Fibroblast of peridontal ligament (primary cell): ENCODE data around the gene CDC42EP5.

Experiments
- DNase-seq: peaks from one replicate; pipeline ENCODE4 v3.0.0-alpha.2; 2010; ENCODE audit errors: extremely low read depth

Gene CDC42EP5

DNA sequence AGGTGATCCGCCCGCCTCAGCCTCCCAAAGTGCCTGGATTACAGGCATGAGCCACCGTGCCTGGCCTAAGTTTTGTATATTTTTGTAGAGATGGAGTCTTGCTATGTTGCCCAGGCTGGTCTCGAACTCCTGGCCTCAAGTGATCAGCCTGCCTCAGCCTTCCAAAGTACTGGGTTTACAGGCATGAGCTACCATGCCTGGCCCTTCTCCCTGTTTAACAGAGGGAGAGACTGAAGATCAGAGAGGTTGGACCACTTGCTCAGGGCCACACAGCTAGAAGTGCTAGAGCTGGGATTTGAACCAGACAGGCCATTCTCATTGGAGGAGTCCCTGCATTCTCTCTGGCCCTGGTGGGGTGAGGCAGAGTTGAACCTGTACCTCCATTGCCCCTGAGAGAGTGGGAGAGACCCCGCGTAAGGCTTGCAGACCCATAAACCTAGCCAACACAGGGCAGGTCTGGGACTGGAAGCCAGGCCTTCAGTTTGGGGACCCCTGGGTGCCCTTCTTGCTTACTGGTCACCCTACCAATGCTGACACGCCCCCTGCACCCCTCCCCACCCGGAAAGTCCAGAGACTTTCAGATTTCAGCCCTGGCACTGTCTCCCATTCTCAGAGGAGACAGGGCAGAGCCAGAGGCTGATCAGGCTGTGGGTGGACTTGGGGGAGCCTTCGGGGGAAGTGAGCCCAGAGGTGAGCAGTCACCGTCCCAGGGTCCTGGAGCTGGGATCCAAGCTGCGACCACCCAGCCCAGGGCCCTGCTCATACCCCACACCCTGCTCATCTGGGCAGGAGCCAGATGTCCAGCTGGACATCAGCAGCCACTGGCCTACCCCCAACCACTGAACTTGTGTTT lies 44.5 kb downstream of the CDC42EP5 start:
- no peak for DNase-seq

GRCh38 chr19:54427586-54427985 lies 45.5 kb downstream of the CDC42EP5 start:
- no peak for DNase-seq

- no peak for DNase-seq
Measured at GRCh38 chr19:54426291-54426931, 46.7 kb downstream of the CDC42EP5 start.

- DNase-seq = no peak
Measured at GRCh38 chr19:54425382-54425723, 47.7 kb downstream of the CDC42EP5 start.

DNA sequence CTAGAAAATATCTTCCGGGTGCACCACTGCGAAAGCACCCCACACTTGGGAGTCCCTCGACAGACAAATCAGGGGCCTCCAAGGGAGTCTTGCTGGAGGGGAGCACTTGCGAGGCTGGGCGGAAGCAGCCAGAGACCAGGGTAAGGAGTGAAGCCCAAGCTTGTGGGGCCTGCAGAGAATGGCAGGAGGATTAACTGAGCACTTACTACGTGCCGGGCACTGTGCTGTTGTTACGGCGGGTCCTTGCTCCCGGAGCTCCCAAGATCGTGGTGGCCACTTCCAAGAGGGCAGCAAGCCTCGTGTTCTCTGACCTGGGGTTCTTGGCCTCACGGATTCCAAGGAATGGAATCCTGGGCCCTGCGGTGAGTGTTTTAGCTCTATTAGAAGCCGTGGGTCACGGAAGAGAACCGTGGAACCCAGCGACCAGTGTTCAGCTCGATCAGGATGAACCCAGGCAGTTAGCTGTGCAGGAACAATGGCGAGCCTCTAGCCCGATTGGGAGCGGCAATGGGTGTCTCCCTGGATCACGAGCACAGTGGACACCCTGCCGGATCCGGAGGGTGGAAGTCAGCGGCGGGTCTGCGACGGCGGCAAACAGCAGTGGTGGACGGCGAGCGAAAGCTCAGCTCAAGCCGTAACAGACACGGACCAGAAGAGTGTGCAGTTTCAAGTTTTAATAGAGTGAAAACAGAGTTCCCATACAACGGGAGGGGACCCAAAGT lies 48.3 kb downstream of the CDC42EP5 start:
- no peak for DNase-seq

DNA sequence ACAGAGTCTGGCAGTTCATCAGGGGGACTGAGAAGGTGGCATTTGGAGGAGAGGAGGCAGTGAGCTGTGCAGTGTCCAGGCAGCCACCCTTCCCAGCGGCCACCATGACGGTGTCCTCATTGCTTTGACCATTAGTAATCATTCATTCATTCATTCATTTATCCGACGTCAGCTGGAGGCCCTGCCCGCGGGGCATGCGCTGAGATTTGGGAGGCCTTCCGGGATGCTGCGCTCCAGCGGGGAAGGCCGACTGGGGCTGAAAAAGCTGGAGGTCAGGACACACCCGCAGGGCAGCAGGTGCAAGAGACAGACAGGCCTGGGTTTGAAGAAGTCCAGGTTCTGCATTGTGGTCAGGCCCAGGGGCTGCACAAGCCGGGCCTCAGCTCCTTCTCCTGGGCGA lies 48.9 kb downstream of the CDC42EP5 start:
- no peak for DNase-seq

GRCh38 chr19:54422136-54422535 lies 51.0 kb downstream of the CDC42EP5 start:
- DNase-seq = no peak

DNA sequence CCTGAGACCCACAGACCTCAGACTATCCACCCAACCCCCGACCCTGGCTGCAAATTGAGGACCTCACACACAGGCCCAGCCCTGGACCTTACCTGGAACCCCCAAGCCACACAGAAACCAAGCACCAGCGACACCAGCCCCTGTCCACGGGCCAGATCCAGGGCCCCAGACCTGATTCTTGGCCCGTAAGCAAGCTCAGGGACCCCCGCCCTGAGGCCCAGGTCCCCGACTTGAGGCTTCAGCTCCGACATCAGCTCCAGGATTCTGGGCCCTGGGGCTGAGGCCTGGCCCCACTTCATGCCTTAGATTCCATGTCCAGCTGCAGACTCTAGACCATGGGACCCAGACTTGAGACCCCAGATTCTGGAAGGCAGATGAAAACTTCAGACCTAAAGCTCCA lies 51.6 kb downstream of the CDC42EP5 start:
- no peak for DNase-seq

GRCh38 chr19:54421169-54421516 lies 52.0 kb downstream of the CDC42EP5 start:
- DNase-seq = no peak

DNA sequence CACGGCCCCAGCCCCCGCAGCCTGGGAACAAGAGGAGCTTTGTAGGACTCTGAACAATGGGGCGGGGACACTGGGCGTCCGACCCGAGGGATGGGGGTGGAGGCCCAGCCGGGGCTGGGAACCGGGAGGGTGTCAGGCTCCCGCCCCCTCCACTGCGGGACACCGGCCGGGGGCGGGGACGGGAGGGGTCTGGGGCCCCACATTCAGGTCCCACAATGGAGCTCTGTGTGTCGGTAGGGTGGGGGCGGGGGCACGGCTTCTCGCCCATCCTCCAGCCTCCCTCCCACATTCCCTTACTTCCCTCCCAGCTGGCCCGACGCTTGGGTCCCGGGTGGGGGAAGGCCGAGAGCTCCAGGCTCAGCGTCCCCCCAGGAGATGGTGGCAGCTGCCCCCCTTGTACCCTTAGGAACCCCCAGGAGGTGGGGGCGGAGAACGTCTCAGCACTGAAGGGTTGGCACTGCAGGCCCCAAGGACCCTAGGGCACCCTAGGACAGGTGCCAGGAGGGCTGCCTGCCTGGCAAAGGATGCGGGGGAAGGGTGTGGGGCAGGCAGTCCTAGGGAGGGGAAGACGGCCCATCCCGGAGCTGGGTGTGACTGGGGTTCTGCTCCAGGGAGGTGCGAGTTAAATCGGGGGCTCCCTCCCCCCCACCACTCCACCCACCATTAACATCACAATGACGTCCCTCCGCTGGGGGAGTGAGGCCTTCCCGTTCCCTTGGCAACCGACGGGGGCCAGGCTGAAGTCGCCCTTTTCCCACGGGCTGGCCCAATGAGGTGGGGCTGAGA lies 52.5 kb downstream of the CDC42EP5 start:
- DNase-seq = no peak

DNA sequence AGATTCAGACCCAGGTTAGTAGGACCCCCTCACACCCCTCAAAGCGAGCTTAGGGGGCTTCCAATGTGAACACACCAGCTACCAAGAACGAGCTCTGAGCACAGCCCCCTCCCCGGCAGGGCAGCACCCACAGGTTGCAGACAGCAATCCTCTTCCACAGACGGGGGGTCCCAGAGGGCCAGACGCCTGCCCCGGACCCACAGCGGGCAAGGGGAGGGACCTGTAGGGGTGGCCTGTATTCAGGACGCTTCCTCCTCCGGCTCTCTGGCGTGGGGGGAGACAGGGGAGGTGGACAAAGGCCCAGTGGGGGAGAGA lies 53.1 kb downstream of the CDC42EP5 start:
- DNase-seq = no peak

GRCh38 chr19:54418930-54419800 lies 53.9 kb downstream of the CDC42EP5 start:
- DNase-seq = no peak

GRCh38 chr19:54418030-54418929 lies 54.8 kb downstream of the CDC42EP5 start:
- peak; percentile 23 for DNase-seq

- no peak for DNase-seq
Measured at GRCh38 chr19:54416695-54417491, 56.2 kb downstream of the CDC42EP5 start.

DNA sequence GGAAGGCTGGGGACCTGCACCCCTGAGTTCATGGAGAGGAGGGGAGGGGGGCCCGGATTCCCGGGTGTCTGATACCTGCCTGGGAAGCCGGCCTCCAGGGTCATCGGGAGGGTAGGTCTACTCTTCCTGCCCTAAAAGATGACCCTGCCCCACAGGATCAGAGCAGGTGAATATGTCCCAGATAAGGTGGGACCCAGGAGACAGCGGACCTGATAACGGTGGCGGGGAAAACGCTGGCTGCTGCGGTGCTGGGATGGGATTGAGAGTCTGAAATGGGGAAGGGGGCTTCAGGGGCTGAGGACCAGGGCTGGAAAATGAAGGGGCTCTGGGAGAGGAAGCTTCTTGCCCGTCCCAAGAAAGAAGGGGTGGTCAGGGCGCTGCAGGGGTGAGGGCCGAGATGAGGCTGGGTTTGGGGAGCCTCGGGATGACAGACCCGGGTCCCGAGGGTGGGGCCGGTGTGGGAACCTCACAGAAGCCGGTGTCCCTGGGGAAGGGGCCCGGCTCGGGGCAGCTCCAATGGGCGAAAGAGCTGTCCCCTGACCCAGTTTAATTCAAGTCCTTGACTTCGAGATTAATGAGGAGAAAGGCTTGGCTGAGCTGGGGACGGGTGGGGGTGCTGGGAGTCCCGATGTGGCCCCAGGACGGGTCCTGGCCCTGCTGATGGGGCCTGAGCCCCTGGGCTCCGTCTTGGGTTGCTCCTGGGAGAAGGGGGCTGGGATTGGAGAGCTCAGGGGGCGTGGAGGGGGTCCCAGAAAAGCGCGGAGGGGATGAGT lies 57.0 kb downstream of the CDC42EP5 start:
- no peak for DNase-seq

DNA sequence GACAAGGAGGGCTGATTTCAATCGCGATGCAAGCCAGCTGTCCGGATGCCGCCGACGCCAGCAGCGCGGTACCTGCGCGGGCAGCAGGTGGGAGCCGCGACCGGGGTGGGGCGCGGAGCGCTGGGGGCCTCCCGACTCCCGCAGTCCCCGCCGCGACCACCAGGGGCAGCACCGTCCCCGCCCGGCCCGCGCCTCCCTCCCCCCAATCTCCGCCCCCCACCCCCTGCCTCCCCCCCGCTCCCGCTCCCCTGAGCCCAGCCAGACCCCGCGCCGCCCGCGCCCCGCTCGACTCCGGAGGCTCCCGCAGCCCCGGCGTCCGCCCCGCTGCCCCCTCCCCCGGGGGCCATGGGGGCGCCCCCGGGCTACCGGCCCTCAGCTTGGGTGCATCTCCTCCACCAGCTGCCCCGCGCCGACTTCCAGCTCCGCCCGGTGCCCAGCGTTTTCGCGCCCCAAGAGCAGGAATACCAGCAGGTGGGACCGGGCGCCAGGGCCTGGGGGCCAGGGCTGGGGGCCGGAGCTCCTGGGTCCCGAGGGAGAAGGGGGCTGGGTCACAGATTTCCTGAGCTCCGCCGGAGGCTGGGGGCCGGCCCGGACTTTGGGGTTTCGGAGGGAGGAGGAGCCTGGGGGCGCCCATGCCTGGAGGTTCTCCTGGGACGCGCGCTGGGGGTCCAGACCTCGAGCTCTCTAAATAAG lies 57.7 kb downstream of the CDC42EP5 start, which contains the start of gene TTYH1:
TTYH1 (plus strand) TSS at position 257 of the 693 bp plus-strand sequence; CDS start at position 346, 89 bp downstream.
- DNase-seq = no peak
